ENCODE data around the gene SLC2A8. TPM values are rescaled to one million over a fixed set of nuclear protein-coding genes. Genes with fewer than 3 reads are reported as not detected.

SLC2A8 gene
- total RNA-seq, 4 donors from 2014 or later = 9.6 to 95.8 (median 29.4) TPM

DNA sequence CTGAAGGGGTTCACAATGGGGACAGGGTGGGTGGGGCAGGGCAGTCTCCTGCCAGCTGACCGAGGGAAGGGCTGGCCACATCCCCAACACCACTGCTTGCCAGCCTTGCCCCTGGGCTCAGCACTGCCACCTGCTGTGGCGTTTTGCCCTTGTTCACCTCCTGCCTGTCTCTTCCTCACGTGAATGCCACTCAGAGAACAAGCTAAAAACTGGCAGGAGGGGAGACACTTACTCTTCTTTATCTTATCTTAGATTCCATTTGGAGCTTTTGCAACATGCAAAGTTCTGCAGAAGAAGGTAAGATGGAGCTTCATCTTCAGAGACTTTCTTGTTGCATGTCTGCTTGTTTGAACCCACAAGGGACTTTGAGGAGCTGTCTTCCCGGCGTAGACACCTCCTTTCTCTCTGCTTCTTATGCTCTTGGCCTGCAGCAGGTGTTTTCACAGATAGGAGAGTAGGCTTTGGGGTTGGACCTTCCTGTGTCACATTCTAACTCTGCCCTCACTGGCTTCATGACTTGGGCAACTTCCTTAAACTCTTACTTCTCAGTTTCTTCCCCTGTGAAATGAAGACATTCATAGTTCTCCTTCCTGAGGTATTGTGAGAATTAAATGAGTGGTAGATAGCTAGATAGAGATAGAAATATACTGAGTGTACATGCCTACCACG, 58.5 kb downstream of the SLC2A8 start:
- H3K27ac ChIP-seq = peak overlapping the region in 1 of 4 donors; percentile 28
- no peak overlapping the region for H3K4me3 ChIP-seq
- TF ChIP-seq EP300 (IDR thresholded peaks at IDR 0.05; ENCODE audit: low read depth) (no peak), POLR2AphosphoS5 (IDR thresholded peaks at IDR 0.05) (no peak), POLR2A (IDR thresholded peaks at IDR 0.05) (no peak)
- TF ChIP-seq, protein P1, sequence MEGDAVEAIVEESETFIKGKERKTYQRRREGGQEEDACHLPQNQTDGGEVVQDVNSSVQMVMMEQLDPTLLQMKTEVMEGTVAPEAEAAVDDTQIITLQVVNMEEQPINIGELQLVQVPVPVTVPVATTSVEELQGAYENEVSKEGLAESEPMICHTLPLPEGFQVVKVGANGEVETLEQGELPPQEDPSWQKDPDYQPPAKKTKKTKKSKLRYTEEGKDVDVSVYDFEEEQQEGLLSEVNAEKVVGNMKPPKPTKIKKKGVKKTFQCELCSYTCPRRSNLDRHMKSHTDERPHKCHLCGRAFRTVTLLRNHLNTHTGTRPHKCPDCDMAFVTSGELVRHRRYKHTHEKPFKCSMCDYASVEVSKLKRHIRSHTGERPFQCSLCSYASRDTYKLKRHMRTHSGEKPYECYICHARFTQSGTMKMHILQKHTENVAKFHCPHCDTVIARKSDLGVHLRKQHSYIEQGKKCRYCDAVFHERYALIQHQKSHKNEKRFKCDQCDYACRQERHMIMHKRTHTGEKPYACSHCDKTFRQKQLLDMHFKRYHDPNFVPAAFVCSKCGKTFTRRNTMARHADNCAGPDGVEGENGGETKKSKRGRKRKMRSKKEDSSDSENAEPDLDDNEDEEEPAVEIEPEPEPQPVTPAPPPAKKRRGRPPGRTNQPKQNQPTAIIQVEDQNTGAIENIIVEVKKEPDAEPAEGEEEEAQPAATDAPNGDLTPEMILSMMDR (IDR thresholded peaks at IDR 0.05) = peak; percentile 24 to 51 (median 33)
- intact Hi-C loops (cut with DNase I; ENCODE audit: low total_unique reads) = no loop called here
- in situ Hi-C loops (cut with MboI; ENCODE audit: low pct_ligation_motif_present in 1 of 4, low pct_unique_long_range_greater_than_20kb in 1 of 4, low sequenced_read_pairs in 3 of 4) = no loop called here
- peaks cover 0 to 18% (median 8%) of the 10 kb centered on the region in 4 donors for H3K36me3 ChIP-seq
- peaks cover 11 to 22% (median 21%) of the 10 kb centered on the region in 4 donors for H3K4me1 ChIP-seq
- 51 to 69% methylated on average over 5 to 6 of the region's 6 CpGs for WGBS, 2 donors (ENCODE audit: low coverage in 1 of 2)
- no peaks in the 10 kb centered on the region for H3K9me3 ChIP-seq
- no peaks in the 10 kb centered on the region for H3K27me3 ChIP-seq
- DNase-seq = peak; percentile 47

DNA sequence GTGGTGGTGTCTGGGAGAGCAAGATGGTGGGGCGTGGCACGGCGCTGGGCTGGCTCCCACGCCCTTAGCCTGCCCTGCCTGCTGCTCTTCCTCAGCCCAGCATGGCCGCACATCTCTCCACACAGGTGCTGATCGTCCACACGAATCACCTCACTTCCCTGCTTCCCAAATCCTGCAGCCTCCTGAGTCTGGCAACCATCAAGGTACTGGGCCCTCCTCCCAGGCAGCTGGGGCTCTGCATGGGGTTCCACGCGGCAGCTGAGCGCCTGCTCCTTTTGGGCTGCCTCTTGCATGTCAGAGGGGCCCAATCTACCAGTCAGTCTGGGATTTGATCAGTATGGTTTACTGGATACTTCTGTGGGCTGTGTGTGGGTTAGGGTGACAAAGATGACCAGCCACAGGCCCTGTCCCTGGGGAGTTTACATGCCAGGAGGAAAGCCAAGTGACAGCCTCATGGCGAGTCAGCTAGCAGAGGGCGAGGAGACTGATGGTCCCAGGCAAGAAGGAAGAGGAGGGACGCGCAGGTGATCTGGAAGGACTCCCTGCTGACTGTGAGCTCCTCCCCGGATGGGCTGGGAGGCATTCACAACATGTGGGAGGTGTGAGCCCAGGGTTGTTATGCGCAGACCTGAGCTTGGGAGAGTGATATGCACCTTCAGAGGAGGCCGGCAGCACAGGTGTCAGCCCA, 60.4 kb downstream of the SLC2A8 start:
- H3K27ac ChIP-seq = no peak overlapping the region
- WGBS, 2 donors (ENCODE audit: low coverage in 1 of 2) = 86 to 89% methylated on average over 6 to 17 of the region's 17 CpGs
- intact Hi-C loops (cut with DNase I; ENCODE audit: low total_unique reads) (no loop called here), in situ Hi-C loops (cut with MboI; ENCODE audit: low pct_ligation_motif_present in 1 of 4, low pct_unique_long_range_greater_than_20kb in 1 of 4, low sequenced_read_pairs in 3 of 4) (no loop called here)
- H3K9me3 ChIP-seq = no peaks in the 10 kb centered on the region
- H3K4me1 ChIP-seq = peaks cover 7 to 16% (median 14%) of the 10 kb centered on the region in 4 donors
- no peak for DNase-seq
- H3K4me3 ChIP-seq = no peak overlapping the region
- peaks cover 0 to 33% (median 18%) of the 10 kb centered on the region in 4 donors for H3K36me3 ChIP-seq
- no peak for TF ChIP-seq POLR2A (IDR thresholded peaks at IDR 0.05)
- TF ChIP-seq, protein P1 (IDR thresholded peaks at IDR 0.05) = no peak
- H3K27me3 ChIP-seq = no peaks in the 10 kb centered on the region

Small RNA genes within 50 kb of the gene (small RNA-seq; reads per million reads assigned to genes)
- gene SNORA65 = 150 to 472 (median 304) reads per million in 4 donors

Other genes starting within 250 kb of the SLC2A8 start
- 10 to 100 TPM in 3 of 4 donors, 1 to 10 TPM in 1; 6.0 to 19.5 (median 11.8) TPM for gene GARNL3, start 132.4 kb upstream of the SLC2A8 start, total RNA-seq
- gene ZNF79, start 27.2 kb downstream of the SLC2A8 start, total RNA-seq = 10 to 100 TPM in 3 of 4 donors, 1 to 10 TPM in 1; 9.4 to 12.3 (median 11.3) TPM
- gene RPL12, start 54.2 kb downstream of the SLC2A8 start, total RNA-seq = 1,000 to 10,000 TPM; 1,054 to 2,042 (median 1,540) TPM
- gene LRSAM1, start 54.3 kb downstream of the SLC2A8 start, total RNA-seq = 10 to 100 TPM; 16.2 to 39.2 (median 26.2) TPM
- 100 to 1,000 TPM in 1 of 4 donors, 10 to 100 TPM in 2, 1 to 10 TPM in 1; 7.9 to 193 (median 13.3) TPM for gene STXBP1, start 215.1 kb downstream of the SLC2A8 start, total RNA-seq